Transverse colon (tissue), 4 donors: ENCODE measurements around the gene GPR68. TPM values are rescaled to one million over a fixed set of nuclear protein-coding genes. Genes with fewer than 3 reads are reported as not detected.

Source experiments
- DNase-seq: peaks from one replicate; pipeline ENCODE4 v3.0.0-alpha.2; 2019
- H3K27ac ChIP-seq, 4 donors: fragments of 200-600 bp; sonication (generic); 2 replicates each; pipeline ENCODE4 v1.5.1; 2016 to 2018; ENCODE audit warnings: inconsistent platforms in 4 of 4
- H3K27me3 ChIP-seq: fragments of 200-600 bp; sonication (generic); 2 replicates; pipeline ENCODE4 v1.5.1; 2017; ENCODE audit warnings: inconsistent platforms
- H3K36me3 ChIP-seq, 4 donors: fragments of 200-600 bp; sonication (generic); 2 replicates each; pipeline ENCODE4 v1.5.1; 2017 to 2019; ENCODE audit warnings: inconsistent platforms in 4 of 4
- H3K4me1 ChIP-seq, 4 donors: fragments of 200-600 bp; sonication (generic); 2 replicates each; pipeline ENCODE4 v1.5.1; 2017 to 2020; ENCODE audit warnings: inconsistent platforms in 4 of 4
- H3K4me3 ChIP-seq, 4 donors: fragments of 200-600 bp; sonication (generic); 1 replicate in 1 of 4; 2 replicates in 3 of 4; pipeline versions ENCODE4 v1.5.1 to v1.6.1; 2017 to 2019; ENCODE audit warnings: inconsistent platforms in 4 of 4
- H3K9me3 ChIP-seq, 2 donors: fragments of 200-600 bp; sonication (generic); 2 replicates each; pipeline ENCODE4 v1.5.1; 2017 to 2019; ENCODE audit warnings: inconsistent platforms in 2 of 2
- EP300 ChIP-seq: sonication (generic); formaldehyde crosslinking; IDR thresholded peaks from one replicate; pipeline ENCODE4 v1.6.1; 2017; ENCODE audit warnings: antibody characterized with exemption, low read depth
- POLR2A ChIP-seq: fragments of 450-650 bp; IDR thresholded peaks from one replicate; pipeline ENCODE4 v1.6.1; 2016; ENCODE audit warnings: antibody characterized with exemption, mild to moderate bottlenecking, moderate library complexity
- POLR2AphosphoS5 ChIP-seq, 3 donors: sonication (generic); formaldehyde crosslinking; IDR thresholded peaks; one replicate each; pipeline ENCODE4 v1.6.1; 2016; ENCODE audit warnings: antibody characterized with exemption in 3 of 3
- WGBS, 2 donors: methylation state at CpG; one replicate each; pipeline ENCODE4 v1.1.5; 2018; ENCODE audit warnings: low coverage in 1 of 2; 5-methylcytosine and 5-hydroxymethylcytosine counted together
- in situ Hi-C, 4 donors: fragments of 200-750 bp; cut with MboI; loops; one replicate each; pipeline versions ENCODE4 v1.15.0 to v1.15.1; 2017; ENCODE audit warnings: low sequenced_read_pairs in 3 of 4, low pct_ligation_motif_present in 1 of 4, low pct_unique_long_range_greater_than_20kb in 1 of 4
- intact Hi-C: fragments of 100-400 bp; cut with DNase I; formaldehyde crosslinking; loops from one replicate; pipeline ENCODE4 v1.15.1; 2023; ENCODE audit warnings: low total_unique reads
- total RNA-seq, 4 donors: library from RNA; depleted of rRNA; stranded (reverse); fragments of >200 nt; gene quantifications; one replicate each; pipeline ENCODE4 v1.1.0, GENCODE V29; 2016
- TF ChIP-seq, protein P1 (sequence below), 5 experiments: fragments of 200-600 bp in 3 of 5; fragments of 450-650 bp in 2 of 5; sonication (generic) in 3 of 5; IDR thresholded peaks; 1 replicate in 2 of 5; 2 replicates in 3 of 5; pipeline ENCODE4 v1.5.1; 2016 to 2017; ENCODE audit warnings: antibody characterized with exemption in 5 of 5, inconsistent platforms in 3 of 5, mild to moderate bottlenecking in 2 of 5, moderate library complexity in 1 of 5

The GPR68 gene
- total RNA-seq, 4 donors from 2014 or later = 0.48 to 0.80 (median 0.55) TPM; not detected in 1

DNA sequence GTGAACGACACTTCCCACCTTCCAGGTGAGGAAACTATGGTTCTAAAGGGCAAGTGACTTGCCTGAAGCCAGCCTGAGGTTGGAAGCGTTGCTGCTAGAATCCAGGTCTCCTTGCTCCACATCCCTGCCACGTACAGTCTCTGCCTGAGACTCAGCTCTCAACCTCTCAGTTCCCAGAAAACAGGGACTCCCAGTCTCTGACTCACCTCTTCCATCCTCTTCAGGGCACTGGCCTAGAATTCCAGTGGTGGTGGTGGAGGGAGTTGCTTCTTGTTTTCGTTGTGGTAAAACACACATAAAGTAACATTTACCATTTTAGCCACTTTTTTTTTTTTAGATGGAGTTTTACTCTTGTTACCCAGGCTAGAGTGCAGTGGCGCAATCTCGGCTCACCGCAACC is 7.3 kb downstream of the GPR68 start:
- in situ Hi-C loops = no loop called here
- no peaks in the 10 kb centered on the region for H3K36me3 ChIP-seq
- intact Hi-C loops = no loop called here
- H3K4me3 ChIP-seq = no peak overlapping the region
- H3K27ac ChIP-seq = no peak overlapping the region
- TF ChIP-seq EP300 = no peak
- TF ChIP-seq, protein P1, sequence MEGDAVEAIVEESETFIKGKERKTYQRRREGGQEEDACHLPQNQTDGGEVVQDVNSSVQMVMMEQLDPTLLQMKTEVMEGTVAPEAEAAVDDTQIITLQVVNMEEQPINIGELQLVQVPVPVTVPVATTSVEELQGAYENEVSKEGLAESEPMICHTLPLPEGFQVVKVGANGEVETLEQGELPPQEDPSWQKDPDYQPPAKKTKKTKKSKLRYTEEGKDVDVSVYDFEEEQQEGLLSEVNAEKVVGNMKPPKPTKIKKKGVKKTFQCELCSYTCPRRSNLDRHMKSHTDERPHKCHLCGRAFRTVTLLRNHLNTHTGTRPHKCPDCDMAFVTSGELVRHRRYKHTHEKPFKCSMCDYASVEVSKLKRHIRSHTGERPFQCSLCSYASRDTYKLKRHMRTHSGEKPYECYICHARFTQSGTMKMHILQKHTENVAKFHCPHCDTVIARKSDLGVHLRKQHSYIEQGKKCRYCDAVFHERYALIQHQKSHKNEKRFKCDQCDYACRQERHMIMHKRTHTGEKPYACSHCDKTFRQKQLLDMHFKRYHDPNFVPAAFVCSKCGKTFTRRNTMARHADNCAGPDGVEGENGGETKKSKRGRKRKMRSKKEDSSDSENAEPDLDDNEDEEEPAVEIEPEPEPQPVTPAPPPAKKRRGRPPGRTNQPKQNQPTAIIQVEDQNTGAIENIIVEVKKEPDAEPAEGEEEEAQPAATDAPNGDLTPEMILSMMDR (IDR thresholded peaks at IDR 0.05) = no peak
- no peak for TF ChIP-seq POLR2AphosphoS5 (IDR thresholded peaks at IDR 0.05)
- TF ChIP-seq POLR2A = no peak
- H3K4me1 ChIP-seq = peaks cover 0 to 3% (median under 1%) of the 10 kb centered on the region in 4 donors
- no peaks in the 10 kb centered on the region for H3K27me3 ChIP-seq
- DNase-seq = no peak
- WGBS, 2 donors = 80 to 86% methylated on average over 1 to 7 of the region's 7 CpGs
- no peaks in the 10 kb centered on the region for H3K9me3 ChIP-seq

DNA sequence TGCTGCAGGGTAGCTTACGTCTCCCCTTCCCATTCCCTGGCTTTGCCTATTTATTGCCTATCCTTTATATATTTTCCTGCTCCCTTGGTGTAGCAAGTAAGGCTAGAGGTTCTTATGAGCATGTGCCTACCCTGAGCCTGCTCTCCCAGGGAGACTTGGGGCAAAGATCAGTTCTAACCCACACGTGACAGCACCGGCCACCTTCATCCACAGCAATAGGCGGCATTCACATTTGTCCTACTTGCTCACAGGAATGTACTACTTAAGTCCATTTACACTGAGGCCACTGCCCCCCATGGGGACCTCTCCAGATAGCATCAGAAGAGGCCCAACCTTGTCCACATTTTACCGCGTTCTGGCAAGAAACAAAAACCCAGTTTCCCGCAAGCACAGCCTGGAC is 8.7 kb downstream of the GPR68 start:
- in situ Hi-C loops = no loop called here
- 81 to 93% methylated on average over 3 to 7 of the region's 7 CpGs for WGBS, 2 donors
- intact Hi-C loops = no loop called here
- Histone ChIP-seq H3K4me1 (peaks cover 0 to 9% (median 6%) of the 10 kb centered on the region in 4 donors), H3K27ac (no peak overlapping the region), H3K36me3 (no peaks in the 10 kb centered on the region), H3K4me3 (no peak overlapping the region), H3K27me3 (no peaks in the 10 kb centered on the region), H3K9me3 (no peaks in the 10 kb centered on the region)
- no peak for TF ChIP-seq EP300
- TF ChIP-seq POLR2AphosphoS5 (IDR thresholded peaks at IDR 0.05) = no peak
- TF ChIP-seq, protein P1 (IDR thresholded peaks at IDR 0.05) = no peak
- no peak for TF ChIP-seq POLR2A
- no peak for DNase-seq

DNA sequence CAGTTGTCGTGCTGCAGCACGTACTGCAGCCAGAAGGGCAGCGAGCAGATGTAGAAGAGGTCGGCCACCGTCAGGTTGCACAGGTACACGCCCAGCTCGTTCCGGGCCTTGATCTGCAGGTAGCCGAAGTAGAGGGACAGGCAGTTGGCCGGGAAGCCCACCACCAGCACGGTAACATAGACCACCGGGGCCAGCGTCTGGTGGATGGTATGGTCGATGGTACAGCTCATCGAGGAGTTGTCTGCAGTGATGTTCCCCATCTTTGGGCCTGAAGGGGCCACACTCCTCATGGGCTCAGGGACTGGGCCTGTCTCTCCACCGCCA is 9.8 kb downstream of the GPR68 start:
- no peaks in the 10 kb centered on the region for H3K36me3 ChIP-seq
- intact Hi-C loops = no loop called here
- 98% methylated on average over 16 of the region's 16 CpGs; no CpG with 5 or more reads in 1 of the 2 donors for WGBS, 2 donors
- in situ Hi-C loops = no loop called here
- H3K27ac ChIP-seq = no peak overlapping the region
- TF ChIP-seq POLR2AphosphoS5 (IDR thresholded peaks at IDR 0.05) (no peak), EP300 (no peak), POLR2A (no peak)
- TF ChIP-seq, protein P1 (IDR thresholded peaks at IDR 0.05) = no peak
- no peak for DNase-seq
- peaks cover 0 to 9% (median 6%) of the 10 kb centered on the region in 4 donors for H3K4me1 ChIP-seq
- no peak overlapping the region for H3K4me3 ChIP-seq
- no peaks in the 10 kb centered on the region for H3K27me3 ChIP-seq
- no peaks in the 10 kb centered on the region for H3K9me3 ChIP-seq

DNA sequence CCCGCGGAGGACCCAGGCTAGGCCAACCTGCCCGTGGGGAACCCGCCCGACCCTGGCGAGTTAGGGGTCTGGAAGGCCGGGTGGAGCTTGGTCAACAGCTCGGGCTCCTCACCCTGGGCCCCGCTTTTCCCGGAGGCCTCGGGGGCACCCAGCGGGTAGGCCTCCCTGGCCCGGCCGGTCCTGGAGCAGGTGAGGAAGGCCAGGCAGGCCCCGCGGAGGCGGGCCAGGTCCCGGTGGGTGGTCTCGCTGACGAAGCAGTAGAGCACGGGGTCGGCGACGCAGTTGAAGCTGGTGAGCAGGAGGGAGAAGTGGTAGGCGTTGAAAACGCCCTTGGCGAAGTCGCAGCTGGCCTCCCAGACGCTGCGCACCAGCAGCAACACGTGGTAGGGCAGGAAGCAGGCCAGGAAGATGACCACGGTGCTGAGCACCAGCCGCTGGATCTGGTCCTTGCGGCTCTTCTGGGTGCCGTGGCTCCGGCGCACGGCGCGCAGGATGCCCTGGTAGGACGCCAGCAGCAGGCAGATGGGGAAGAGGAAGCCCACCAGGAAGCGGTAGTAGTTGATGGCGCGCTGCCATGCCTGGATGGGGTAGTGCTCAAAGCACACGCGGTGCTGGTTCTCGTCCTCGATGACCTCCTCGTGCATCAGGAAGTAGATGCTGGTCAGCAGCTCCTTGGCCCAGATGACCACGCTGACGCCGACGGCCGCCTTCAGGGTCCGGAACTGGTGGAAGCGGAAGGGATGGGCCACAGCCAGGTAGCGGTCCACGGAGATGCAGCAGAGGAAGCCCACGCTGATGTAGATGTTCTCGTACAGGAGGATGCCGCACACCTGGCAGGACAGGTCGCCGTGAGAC is 10.3 kb downstream of the GPR68 start:
- no peak overlapping the region for H3K27ac ChIP-seq
- peaks cover 0 to 9% (median 6%) of the 10 kb centered on the region in 4 donors for H3K4me1 ChIP-seq
- no peak for DNase-seq
- H3K4me3 ChIP-seq = no peak overlapping the region
- in situ Hi-C loops = no loop called here
- no peaks in the 10 kb centered on the region for H3K36me3 ChIP-seq
- intact Hi-C loops = no loop called here
- no peaks in the 10 kb centered on the region for H3K9me3 ChIP-seq
- TF ChIP-seq POLR2AphosphoS5 (IDR thresholded peaks at IDR 0.05) (no peak), POLR2A (no peak), EP300 (no peak)
- TF ChIP-seq, protein P1 (IDR thresholded peaks at IDR 0.05) = no peak
- no peaks in the 10 kb centered on the region for H3K27me3 ChIP-seq
- WGBS, 2 donors = 90 to 100% methylated on average over 5 to 57 of the region's 63 CpGs
